ENCODE data around the gene OVOL2. TPM values are rescaled to one million over a fixed set of nuclear protein-coding genes. Genes with fewer than 3 reads are reported as not detected.
A peak's percentile ranks its signal among the peaks of the same experiment; 100 is the strongest.

OVOL2 gene
- total RNA-seq, 1 donor from 2014 or later = 0.62 TPM

- DNase-seq = no peak
Measured at GRCh38 chr20:18011951-18012645, 45.6 kb downstream of the OVOL2 start.

GRCh38 chr20:18011482-18011881 is 46.2 kb downstream of the OVOL2 start:
- DNase-seq = no peak

GRCh38 chr20:18009116-18009515 is 48.6 kb downstream of the OVOL2 start:
- DNase-seq = no peak

DNA sequence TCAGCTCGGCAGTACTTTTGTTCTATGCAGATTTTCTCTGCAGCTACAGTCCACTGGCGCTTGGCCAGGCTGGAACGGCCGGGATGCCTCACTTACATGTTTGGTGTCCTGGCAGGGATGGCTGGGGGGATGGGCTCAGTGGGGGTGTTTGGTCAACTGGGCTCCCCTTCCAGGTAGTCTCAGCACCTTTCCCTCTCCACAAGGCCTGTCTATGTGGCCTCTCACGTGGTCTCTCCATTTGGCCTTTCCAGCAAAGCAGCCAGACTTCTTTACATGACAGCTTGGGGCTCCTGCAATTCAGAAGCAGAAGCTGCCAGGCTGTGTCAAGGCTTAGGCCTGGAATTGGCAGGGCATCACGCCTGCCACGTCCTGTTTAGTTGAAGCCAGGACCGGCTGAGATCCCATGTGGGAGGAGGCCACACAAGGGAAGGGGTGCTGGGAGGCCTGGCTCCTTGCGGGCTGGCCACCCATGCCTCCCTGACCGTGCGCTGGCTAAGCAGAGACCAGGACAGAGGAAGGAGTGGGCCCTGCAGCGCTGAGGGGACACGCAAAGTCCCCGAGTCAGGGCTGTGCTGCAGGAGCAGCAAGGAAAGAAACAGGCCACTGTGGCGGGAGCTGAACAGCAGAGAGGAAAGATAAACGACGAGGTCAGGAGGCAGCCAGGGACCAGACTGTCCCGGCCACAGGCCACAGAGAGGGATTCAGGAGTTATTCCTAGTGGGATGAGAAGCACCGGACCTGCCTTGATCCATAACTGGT is 50.0 kb downstream of the OVOL2 start:
- peak; percentile 21 for DNase-seq

GRCh38 chr20:18006684-18007083 is 51.0 kb downstream of the OVOL2 start:
- DNase-seq = no peak

- DNase-seq = no peak
Measured at GRCh38 chr20:18005990-18006364, 51.7 kb downstream of the OVOL2 start.

DNA sequence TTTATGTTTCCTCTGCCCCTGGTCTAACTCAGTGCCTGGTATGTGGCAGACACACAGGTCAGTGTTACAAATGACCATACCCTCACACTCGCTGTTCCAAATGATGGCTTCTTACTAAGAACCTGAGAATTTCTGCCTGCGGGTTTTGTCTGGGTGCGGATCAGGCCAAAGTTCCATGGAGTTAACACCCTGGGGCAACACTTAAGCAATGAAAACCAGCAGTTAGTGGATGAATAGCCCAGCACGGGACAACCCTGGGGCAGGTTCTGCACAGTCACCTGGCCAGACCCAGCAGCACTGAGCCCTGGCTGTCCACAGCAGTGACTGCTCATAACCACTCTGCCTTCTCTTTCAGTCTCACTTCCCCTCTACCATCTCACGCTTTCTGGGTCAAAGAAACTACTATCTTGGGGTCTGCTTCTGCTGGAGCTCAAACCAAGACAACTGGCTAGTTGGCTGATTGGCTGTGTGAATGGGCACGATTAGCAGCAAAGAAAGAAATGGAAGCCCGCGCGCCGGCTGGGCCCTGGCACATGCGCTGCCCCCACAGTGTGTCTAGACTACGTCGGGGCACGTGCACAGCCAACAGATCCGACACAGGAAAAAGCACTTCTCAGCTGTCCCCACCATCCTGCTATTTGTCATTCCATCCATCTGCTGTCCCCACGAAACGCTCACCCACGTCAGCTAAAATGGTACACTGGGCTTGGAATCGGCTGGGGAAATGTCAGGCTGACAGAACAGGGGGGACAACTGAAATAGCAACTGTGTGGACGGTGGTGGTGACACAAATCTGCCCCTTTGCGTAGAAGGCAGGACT is 52.3 kb downstream of the OVOL2 start:
- DNase-seq = peak; percentile 13

DNA sequence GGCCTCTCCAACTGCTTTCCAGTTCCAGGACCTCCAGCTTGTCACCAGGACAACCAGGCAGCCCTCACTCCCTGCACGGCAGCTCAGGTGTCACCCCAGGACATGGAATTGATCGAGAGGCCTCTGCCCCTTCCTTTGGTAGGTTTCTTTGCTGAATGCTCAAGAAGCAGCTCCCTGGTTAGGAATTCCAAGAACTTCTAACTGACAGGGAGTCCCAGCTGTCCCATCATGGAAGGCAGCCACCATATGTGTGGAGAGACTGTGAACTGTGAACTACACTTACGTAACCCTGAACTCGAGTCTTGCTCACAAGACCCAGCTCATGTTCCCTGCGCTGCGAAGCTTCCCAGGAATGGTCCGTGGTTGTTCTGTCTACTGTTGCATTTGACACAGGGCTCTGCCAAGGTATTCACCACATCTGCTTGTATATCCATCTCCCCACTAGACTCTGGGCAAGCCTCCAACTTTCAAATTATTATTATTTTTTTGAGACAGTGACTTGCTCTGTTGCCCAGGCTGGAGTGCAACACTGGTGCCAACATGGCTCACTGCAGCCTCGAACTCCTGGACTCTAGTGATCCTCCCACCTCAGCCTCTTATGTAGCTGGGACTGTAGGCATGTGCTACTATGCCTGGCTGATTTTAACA is 53.2 kb downstream of the OVOL2 start:
- no peak for DNase-seq

DNA sequence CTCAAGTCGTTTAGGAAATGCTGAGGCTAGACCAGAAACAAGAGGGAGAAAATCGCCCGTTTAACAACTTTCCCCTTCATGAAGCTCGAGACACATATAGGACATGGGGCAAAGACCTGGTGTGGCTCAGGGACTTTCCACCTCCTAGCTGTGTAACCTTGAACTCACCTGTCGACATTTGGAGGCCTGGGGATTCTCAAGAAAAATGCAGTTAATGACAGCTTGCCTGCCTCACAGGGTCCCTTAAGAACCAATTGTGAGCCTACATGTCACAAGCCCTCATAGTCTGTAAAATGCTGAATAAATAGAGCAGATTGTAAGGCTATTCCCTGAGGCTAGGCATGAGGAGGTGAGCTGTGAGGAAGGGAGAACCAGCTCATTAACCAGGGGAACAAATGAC is 53.8 kb downstream of the OVOL2 start:
- DNase-seq = no peak

DNA sequence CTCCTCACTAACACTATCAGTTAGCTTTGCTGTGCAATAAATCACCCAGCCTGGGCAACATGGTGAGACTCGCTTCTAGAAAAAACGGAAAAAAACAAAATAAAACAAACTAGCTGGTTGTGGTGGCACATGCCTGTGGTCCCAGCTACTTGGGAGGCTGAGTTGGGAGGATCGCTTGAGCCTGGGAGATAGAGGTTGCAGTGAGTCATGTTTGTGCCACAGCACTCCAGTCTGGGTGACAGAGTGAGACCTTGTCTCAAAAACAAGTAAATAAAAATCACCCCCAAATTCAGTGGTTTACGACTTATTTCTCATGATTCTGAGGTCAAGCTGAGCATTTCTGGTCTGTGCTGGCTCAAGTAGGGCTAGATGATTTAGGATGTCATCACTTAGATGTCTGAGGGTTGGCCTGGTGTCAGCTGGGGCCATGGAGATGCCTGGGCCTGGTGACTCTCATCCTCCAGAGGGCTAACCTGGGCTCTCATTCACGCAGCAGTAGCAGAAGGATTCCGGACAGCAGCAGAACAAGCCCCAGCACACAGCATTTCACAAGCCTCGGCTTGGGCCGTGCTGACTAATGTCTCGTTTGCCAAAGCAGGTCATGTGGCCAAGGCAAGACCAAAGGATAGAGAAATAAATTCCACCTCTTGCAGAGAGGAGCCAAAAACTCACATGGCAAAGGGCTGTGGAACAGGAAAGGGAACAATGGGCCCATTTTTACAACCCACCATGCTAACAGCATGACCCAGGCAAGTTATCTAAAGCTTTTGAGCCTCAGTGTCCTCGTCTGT is 56.4 kb downstream of the OVOL2 start:
- DNase-seq = peak; percentile 12

- DNase-seq = peak; percentile 1
Measured at GRCh38 chr20:17999566-17999965, 58.1 kb downstream of the OVOL2 start.

- no peak for DNase-seq
Measured at GRCh38 chr20:17998446-17998845, 59.3 kb downstream of the OVOL2 start.

DNA sequence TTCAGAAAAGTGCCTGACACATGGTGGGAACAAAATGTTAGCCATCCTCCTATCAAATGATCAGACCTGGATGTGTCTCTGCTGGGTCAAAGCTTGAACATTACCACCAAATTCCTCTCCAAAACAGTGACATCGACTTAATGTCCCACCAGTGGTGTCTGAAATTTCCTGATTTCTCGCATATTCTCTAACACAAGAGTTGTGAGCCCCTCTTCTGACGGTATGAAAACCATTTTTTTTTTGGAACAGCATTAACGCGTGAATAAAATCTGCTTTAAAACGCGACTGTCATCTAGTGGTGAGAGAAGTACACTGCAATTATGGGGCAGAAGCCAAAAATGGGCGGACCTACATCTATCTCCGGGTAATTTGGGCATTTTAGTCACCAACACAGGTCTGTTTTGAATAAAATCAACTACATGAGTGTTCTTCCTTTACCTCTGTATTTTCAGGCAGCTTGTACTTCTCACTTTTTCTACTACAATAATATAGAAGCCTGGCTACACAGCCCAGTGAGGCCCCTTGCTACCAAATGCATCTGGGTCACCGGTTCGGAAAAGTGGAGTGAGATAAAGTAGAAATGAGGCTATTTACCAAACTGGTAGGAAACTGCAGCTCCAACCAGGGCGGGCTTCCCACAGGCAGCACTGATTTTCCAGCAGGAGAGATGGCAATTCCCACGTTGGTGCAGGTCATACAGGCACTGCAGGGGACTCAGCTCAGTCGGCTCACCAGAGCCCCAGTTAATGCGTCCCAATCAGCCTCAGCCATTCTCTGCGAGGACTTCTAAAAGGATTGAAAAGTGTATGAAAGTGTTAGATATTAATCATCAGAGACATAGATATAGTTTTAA is 61.5 kb downstream of the OVOL2 start:
- DNase-seq = peak; percentile 7

DNA sequence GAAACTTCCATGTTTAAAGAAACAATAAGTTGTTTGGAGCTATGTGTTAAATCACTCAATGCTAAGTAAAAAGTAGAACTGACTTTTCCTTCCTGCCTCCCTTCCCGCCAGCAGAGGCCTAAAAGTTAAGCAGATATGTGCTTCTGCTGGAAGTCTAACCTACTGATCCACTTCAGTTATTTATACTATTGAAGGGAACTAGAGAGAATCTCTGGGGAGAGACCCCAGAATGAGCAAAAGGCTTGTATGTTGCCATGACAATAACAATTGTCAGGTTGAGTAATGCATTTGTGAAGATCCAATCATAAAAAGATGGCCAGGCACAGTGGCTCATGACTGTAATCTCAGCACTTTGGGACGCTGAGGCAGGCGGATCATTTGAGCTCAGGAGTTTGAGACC is 64.2 kb downstream of the OVOL2 start:
- no peak for DNase-seq

DNA sequence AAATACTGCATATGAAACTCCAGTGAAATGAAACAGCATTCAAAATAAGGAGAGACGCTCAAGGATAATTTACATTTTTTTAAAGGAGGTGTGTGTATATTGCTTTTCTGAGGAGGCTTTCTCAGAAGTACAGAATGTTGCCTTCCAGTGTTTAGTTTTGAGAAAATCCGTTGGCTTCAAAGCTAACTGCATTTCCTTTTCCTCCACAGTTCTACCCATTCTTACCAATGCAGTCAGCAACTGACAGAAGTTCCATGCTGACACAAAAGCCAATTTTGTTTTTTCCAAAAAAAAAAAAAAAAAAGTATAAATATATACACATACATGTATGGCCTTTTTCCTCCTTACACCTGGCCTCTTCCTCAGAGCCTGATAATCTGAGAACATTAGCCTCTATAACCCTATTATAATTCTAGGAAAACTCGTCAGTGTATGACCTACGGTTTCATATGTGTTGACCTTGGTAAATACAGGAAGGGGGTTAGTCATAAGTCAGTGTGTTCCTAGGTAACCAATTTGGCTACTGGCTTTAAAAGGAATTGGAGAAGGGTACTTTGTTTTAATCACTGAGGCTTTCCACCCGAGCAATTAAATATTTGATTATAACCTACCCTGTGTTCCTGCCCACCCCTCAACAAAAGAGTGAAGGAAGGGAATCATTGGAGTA is 64.7 kb downstream of the OVOL2 start:
- no peak for DNase-seq

DNA sequence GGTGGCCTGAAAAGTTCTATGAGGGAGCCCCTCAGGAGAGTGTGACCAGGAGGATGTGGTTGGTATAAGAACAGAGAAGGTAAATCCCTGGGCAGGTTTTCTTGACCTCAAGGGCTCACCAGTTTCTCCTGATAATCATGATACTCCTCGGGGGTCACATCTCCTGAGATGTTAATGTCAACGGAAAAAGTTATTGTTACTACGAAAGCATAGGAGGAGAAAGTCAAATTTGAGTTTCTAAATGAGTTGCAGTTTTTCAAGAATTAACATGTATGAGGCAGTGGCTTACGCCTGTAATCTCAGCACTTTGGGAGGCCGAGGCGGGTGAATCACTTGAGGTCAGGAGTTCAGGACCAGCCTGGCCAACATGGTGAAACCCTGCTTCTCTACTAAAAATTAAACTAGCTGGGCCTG is 65.5 kb downstream of the OVOL2 start:
- no peak for DNase-seq

GRCh38 chr20:17990278-17990972 is 67.3 kb downstream of the OVOL2 start:
- no peak for DNase-seq

- no peak for DNase-seq
Measured at GRCh38 chr20:17987988-17988387, 69.7 kb downstream of the OVOL2 start.

DNA sequence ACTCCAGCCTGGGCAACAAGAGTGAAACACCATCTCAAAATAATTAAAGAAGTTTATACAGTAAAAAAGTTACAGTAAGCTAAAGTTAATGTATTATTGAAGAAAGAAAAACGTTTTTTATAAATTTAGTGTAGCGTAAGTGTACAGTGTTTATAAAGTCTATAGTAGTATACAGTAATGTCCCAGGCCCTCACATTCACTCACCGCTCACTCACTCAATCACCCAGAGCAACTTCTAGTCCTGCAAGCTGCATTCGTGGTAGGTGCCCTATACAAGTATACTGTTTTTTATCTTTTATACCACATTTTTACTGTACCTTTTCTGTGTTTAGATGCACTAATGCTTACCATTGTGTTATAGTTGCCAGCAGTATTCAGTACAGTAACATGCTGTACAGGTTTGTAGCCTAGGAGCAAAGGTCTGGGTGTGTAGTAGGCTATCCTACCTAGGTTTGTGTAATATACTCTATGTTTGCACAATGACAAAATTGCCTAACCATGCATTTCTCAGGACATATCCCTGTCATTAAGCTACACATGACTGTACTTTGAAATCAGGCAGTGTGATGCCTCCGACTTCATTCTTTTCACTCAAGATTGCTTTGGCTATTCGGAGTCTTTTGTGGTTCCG is 72.2 kb downstream of the OVOL2 start:
- DNase-seq = no peak

Measured in occipital lobe (tissue), 2 donors.